IPS-20b (cell line): ENCODE data around the gene ZNF30.

Experiments
- H3K27ac ChIP-seq: one replicate; pipeline ENCODE4 v1.5.1; 2013; ENCODE audit warnings: low read length
- H3K27me3 ChIP-seq: 2 replicates; pipeline ENCODE4 v1.6.1; 2013; ENCODE audit warnings: mild to moderate bottlenecking, low read length, inconsistent platforms; ENCODE audit not compliant: insufficient read depth
- H3K36me3 ChIP-seq: 2 replicates; pipeline ENCODE4 v1.6.1; 2013; ENCODE audit warnings: low read depth, mild to moderate bottlenecking, inconsistent platforms, low read length, moderate library complexity; ENCODE audit not compliant: insufficient read depth
- H3K4me1 ChIP-seq: 2 replicates; pipeline ENCODE4 v1.6.1; 2013; ENCODE audit warnings: mild to moderate bottlenecking, control low read depth, inconsistent platforms, low read length, moderate library complexity; ENCODE audit not compliant: insufficient read depth
- H3K4me3 ChIP-seq: 2 replicates; pipeline ENCODE4 v1.5.1; 2013; ENCODE audit warnings: mild to moderate bottlenecking, low read length, inconsistent platforms
- H3K9ac ChIP-seq: 2 replicates; pipeline ENCODE4 v1.6.1; 2013; ENCODE audit warnings: low read depth, mild to moderate bottlenecking, inconsistent platforms, low read length, moderate library complexity
- H3K9me3 ChIP-seq: 2 replicates; pipeline ENCODE4 v1.6.1; 2013; ENCODE audit warnings: mild to moderate bottlenecking, low read depth, low read length, inconsistent platforms; ENCODE audit not compliant: insufficient read depth

ZNF30 gene

DNA sequence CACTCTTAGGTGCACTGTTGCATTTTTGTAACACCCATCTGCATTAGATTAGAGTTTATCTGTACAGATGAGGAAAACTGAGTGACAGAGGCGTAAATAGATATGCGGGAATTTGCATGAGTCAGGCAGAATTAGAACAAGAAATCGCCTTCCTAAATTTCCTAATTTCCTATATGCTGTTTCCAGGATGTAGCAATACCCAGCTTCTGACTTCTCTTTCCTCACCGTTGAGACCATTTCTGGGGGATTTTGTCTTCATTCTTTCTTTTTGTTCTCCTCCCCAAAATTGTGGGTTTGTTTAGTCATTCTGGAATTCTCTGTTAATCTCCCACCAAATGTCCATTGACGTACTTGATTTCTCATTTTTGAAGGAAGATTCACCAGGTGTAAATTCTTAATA is 47.9 kb downstream of the ZNF30 start:
- H3K27ac ChIP-seq: no peak overlapping the region
- no peaks in the 10 kb centered on the region for H3K36me3 ChIP-seq
- peaks cover 6% of the 10 kb centered on the region; the same call in 1 of the 2 replicates for H3K4me1 ChIP-seq
- no peaks in the 10 kb centered on the region for H3K27me3 ChIP-seq
- peaks cover 11% of the 10 kb centered on the region for H3K9me3 ChIP-seq
- no peak overlapping the region for H3K9ac ChIP-seq
- no peak overlapping the region for H3K4me3 ChIP-seq

DNA sequence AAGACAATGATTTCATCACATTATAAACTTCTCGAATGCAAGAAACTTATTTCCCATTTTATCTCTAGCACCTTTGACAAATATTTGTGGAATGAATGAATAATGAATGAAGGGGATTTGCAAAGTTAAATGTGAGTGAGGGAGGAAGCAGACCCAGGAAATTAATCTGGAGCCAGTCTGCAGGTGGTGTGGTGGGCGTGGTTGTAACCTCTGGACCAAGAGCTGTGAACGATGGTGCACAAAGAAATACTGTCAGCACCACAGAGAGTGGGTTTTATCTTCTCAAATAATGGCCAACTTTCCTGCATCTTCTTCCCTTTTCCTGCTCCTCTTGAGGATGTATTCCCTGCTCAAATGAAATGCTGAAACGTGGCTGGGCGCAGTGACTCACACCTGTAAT is 48.4 kb downstream of the ZNF30 start:
- H3K27me3 ChIP-seq: no peaks in the 10 kb centered on the region
- H3K9me3 ChIP-seq: peaks cover 8% of the 10 kb centered on the region
- H3K27ac ChIP-seq: no peak overlapping the region
- peaks cover 6% of the 10 kb centered on the region; the same call in 1 of the 2 replicates for H3K4me1 ChIP-seq
- no peak overlapping the region for H3K4me3 ChIP-seq
- no peaks in the 10 kb centered on the region for H3K36me3 ChIP-seq
- no peak overlapping the region for H3K9ac ChIP-seq

DNA sequence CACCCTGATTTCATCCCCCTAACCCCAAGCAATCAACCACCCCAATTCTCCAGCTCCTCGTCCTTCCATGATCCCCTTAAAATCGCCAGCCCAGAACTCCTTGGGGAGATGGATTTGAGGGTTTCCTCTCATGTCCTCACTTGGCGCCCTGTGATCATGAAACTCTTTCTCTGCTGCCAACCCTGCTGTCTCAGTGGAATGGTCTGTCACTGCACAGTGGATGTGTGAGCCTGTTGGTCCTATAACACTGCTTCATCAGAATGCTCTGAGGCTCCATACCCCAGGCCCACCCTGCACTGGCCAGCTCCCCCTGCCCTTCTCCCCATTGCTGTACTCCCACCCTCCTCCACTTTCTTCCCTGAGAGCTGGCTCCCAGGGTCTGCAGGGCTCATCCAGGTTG is 49.9 kb downstream of the ZNF30 start:
- Histone ChIP-seq H3K4me3 (no peak overlapping the region), H3K36me3 (no peaks in the 10 kb centered on the region), H3K9ac (no peak overlapping the region), H3K27me3 (no peaks in the 10 kb centered on the region), H3K9me3 (no peaks in the 10 kb centered on the region), H3K4me1 (peaks cover 6% of the 10 kb centered on the region; the same call in 1 of the 2 replicates), H3K27ac (no peak overlapping the region)

DNA sequence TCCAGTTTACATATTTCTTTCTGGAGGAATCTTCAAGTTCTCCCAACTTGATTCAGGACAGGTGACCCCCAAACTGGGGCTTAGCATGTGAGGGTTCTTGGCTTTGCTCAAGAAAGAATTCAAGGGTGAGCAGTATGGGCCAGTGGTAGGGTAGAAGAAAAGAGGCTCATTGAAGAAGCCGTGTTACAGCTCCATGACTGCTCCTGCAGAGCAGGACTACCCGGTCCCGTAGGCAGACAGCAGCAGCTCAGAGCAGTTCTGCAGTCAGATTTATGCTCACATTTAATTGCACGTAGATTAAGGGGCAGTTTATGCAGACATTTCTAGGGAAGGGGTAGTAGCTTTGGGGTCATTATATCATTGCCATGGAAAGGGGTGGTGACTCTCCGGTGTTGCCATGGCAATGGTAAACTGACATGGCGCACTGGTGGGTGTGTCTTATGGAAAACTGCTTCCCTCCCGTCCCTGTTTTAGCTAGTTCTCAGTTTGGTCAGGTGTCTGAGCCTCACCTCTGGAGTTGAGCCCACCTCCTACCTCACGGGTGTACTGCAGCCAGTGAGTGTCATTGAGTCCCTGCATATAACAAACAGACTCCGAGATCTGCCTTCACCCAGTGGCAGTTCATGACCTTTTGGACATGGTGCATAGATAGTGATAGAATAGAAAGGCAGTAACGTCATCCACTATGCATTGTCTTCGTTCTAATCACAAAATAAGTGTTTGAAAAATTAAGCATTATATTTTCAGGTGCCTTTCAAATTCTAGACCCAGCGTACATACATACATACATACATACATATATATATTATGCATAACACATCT is 53.3 kb downstream of the ZNF30 start:
- H3K27ac ChIP-seq: no peak overlapping the region
- no peak overlapping the region for H3K9ac ChIP-seq
- H3K36me3 ChIP-seq: no peaks in the 10 kb centered on the region
- peaks cover under 1% of the 10 kb centered on the region; the same call in 1 of the 2 replicates for H3K4me1 ChIP-seq
- no peak overlapping the region for H3K4me3 ChIP-seq
- no peaks in the 10 kb centered on the region for H3K9me3 ChIP-seq
- no peaks in the 10 kb centered on the region for H3K27me3 ChIP-seq

DNA sequence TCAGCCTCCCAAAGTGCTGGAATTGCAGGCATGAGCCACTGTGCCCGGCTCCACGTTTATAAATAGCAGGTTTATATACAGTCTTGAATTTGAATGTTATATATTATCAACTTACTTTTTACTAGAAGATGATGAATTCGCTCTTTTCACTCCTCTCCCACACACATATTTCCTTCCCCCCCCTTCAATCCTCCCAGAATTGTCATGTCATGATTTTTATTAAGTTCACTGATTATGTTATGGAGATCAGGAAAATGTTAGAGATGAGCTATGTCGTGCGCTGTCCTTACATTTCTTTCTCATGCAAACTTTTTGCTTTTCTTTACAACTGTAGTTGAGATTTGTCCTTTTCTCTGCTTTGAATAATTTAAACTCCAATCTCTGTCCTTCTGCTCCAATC is 55.6 kb downstream of the ZNF30 start:
- Histone ChIP-seq H3K9me3 (no peaks in the 10 kb centered on the region), H3K27ac (no peak overlapping the region), H3K4me1 (peaks cover 8% of the 10 kb centered on the region; the same call in 1 of the 2 replicates)

DNA sequence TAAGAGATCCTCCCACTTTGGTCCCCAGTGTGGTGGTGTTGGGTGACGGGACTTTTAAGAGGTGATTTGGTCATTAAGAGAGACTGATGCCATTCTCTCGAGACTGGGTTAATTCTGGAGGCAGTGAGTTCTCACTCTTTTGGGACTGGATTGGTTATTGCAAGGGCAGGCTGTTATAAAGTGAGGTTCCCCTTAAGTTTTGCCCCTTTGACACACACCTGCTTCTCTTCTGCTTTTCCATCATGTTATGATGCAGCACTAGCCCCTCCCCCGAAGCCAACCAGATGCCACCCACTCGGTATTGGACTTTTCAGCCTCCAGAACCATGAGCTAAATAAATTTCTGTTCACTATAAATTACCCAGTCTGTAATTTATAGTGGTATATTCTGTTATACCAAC is 57.1 kb downstream of the ZNF30 start:
- no peak overlapping the region for H3K27ac ChIP-seq
- no peaks in the 10 kb centered on the region for H3K27me3 ChIP-seq
- no peaks in the 10 kb centered on the region for H3K9me3 ChIP-seq
- no peak overlapping the region for H3K9ac ChIP-seq
- peaks cover 8% of the 10 kb centered on the region; the same call in 1 of the 2 replicates for H3K4me1 ChIP-seq
- H3K36me3 ChIP-seq: no peaks in the 10 kb centered on the region
- no peak overlapping the region for H3K4me3 ChIP-seq

More for the DNA sequence above, 55.6 kb downstream of the ZNF30 start:
- Histone ChIP-seq H3K36me3 (no peaks in the 10 kb centered on the region), H3K4me3 (no peak overlapping the region), H3K9ac (no peak overlapping the region), H3K27me3 (no peaks in the 10 kb centered on the region)

DNA sequence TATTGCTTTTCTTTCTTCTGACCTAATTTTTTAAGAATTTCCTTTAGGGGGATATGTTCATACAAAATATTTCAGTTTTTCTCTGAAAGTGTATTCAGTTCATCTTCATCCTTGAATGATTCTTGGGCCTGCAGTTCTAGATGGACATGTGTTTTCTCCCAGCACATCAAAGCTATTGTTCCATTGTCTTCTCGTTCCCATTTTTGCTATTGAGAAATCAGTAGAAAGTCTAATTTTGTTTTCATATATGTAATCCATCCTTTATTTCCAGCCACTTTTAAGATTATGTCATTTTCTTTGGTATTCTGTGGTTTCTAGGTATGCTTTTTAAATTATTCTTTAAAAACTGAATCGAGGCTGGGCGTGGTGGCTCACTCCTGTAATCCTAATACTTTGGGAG is 57.6 kb downstream of the ZNF30 start:
- no peaks in the 10 kb centered on the region for H3K36me3 ChIP-seq
- no peak overlapping the region for H3K9ac ChIP-seq
- H3K4me3 ChIP-seq: no peak overlapping the region
- no peaks in the 10 kb centered on the region for H3K27me3 ChIP-seq
- no peaks in the 10 kb centered on the region for H3K9me3 ChIP-seq
- peaks cover 8% of the 10 kb centered on the region; the same call in 1 of the 2 replicates for H3K4me1 ChIP-seq
- H3K27ac ChIP-seq: no peak overlapping the region

DNA sequence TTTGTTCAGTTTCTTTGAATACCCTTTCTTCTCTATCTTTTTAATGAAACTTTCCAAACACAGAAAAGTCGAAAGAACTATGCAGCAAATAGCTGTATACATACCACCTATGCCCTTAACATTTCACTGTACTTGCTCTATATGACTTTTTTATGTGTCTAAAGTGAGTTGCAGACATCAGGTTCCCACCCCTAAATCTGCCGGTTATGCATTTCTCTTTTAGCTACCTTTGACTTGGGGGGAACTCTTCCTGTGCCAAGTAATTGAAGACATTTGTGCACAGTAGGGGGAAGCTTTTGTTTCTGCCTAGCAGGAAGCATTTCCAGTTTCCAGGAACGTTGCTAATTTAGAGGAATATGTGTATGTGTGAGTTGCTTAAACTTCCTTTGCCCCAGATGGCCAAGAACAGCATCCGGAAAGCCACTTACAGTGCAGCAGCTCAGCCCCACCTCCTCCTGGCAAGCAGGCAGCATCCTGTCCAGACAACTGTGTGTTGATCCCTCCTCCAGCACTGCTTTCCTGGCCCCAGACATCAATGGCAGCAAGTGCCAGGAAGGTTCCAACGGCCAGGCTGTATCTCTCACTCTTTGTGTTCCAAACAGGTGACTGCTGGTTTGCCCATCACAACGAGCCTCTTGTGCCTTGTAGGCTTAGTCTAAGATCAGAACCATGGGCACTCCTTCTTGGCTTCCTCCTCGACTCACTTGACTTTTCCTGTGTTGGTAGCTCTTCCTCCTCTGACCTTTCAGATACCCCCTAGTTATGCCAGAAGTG is 58.7 kb downstream of the ZNF30 start:
- no peak overlapping the region for H3K27ac ChIP-seq

DNA sequence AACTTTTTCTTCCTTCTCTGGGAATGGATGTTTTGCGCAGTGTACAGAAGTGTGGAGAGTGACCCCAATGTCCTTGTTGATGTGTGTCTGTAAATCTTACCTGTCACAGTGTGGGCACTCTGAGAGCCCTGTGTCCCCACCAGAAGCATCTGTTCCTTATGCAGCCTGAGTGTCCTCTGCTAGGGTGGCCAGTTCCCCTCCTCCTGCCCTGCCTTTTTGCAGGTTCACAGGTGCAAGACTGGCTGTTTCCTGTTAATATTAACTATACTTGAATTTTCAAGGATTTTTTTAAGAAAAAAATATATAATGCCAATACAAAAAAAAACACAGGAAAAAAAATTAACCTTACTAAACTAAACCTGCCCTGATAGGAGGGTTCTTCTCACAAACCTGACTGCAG is 61.4 kb downstream of the ZNF30 start:
- Histone ChIP-seq H3K4me3 (no peak overlapping the region), H3K4me1 (peaks cover 8% of the 10 kb centered on the region; the same call in 1 of the 2 replicates), H3K9ac (no peak overlapping the region), H3K9me3 (no peaks in the 10 kb centered on the region; the same call in 1 of the 2 replicates), H3K27ac (no peak overlapping the region), H3K36me3 (no peaks in the 10 kb centered on the region), H3K27me3 (no peaks in the 10 kb centered on the region)

More for the DNA sequence above, 58.7 kb downstream of the ZNF30 start:
- no peak overlapping the region for H3K4me3 ChIP-seq
- H3K9ac ChIP-seq: no peak overlapping the region
- peaks cover 8% of the 10 kb centered on the region; the same call in 1 of the 2 replicates for H3K4me1 ChIP-seq
- no peaks in the 10 kb centered on the region for H3K27me3 ChIP-seq
- no peaks in the 10 kb centered on the region for H3K9me3 ChIP-seq
- H3K36me3 ChIP-seq: no peaks in the 10 kb centered on the region

DNA sequence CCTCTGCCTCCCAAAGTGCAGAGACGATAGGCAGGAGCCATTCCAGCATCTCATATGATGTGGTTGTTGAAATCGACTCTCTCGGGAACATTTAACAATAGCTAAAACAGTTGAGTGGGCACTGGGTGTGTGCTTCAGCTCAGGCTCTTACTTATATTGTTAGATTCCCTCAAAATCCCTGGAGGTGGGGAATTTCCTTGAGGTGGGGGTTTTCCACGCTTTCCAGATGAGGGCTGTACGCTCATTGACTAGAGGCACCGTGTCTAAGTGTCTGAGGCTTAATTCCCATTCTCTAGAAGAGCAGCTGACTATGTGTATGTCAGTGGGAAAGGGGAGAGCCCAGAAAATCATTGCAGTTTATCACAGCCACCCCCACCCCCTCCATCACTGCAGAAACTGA is 62.6 kb downstream of the ZNF30 start:
- Histone ChIP-seq H3K27me3 (no peaks in the 10 kb centered on the region), H3K36me3 (no peaks in the 10 kb centered on the region), H3K9ac (no peak overlapping the region), H3K27ac (no peak overlapping the region), H3K9me3 (no peaks in the 10 kb centered on the region; the same call in 1 of the 2 replicates), H3K4me1 (peaks cover 8% of the 10 kb centered on the region; the same call in 1 of the 2 replicates), H3K4me3 (no peak overlapping the region)

DNA sequence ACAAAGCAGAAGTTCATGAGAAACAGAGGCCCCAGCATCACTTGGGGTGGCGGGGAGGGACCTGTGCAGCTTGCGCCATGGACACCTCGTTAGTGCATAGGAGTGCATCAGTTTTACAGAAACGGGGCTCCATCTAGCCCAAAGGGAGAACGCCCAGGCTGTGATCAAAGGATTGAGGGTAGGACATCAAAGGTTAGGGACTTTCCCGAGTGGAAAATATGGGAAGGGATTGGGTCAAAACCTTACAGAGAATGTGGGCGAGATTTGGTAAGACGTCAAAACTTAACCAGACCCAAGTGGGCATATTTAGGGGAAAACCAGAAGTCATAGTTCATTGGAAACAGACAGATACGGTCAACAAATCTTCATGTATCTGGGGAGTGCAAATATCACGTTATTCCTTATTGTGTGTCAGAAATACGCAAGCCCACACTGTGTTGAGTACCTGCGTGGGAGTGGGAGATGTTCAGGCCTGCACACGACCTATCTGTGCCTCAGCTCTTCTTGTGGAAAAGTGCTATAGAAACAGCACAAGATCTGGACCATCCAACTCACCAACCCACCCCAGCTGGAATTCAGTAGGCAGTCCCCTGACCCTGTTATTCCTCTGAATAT is 64.0 kb downstream of the ZNF30 start:
- no peak overlapping the region for H3K27ac ChIP-seq
- no peak overlapping the region for H3K4me3 ChIP-seq
- H3K27me3 ChIP-seq: no peaks in the 10 kb centered on the region
- no peak overlapping the region for H3K9ac ChIP-seq
- H3K4me1 ChIP-seq: peaks cover 2% of the 10 kb centered on the region; the same call in 1 of the 2 replicates
- no peaks in the 10 kb centered on the region for H3K36me3 ChIP-seq
- no peaks in the 10 kb centered on the region; the same call in 1 of the 2 replicates for H3K9me3 ChIP-seq
